ENCODE results near the gene NR5A1.

NR5A1 gene

GRCh38 chr9:124456341-124457078 lies 50.7 kb downstream of the NR5A1 start:
- DNase-seq, result no peak

- DNase-seq, result no peak
Measured at GRCh38 chr9:124455820-124456219, 51.4 kb downstream of the NR5A1 start.

GRCh38 chr9:124454791-124455443 lies 52.3 kb downstream of the NR5A1 start:
- DNase-seq, result no peak

GRCh38 chr9:124454296-124454695 lies 52.9 kb downstream of the NR5A1 start:
- DNase-seq, result no peak

GRCh38 chr9:124453586-124454191 lies 53.5 kb downstream of the NR5A1 start:
- no peak for DNase-seq

- no peak for DNase-seq
Measured at GRCh38 chr9:124452841-124453585, 54.2 kb downstream of the NR5A1 start.

- no peak for DNase-seq
Measured at GRCh38 chr9:124452326-124452725, 54.9 kb downstream of the NR5A1 start.

- no peak for DNase-seq
Measured at GRCh38 chr9:124450931-124451661, 56.1 kb downstream of the NR5A1 start.

- no peak for DNase-seq
Measured at GRCh38 chr9:124450241-124450924, 56.8 kb downstream of the NR5A1 start, which contains the start of gene ADGRD2. TSS of gene ADGRD2 (plus strand) at chr9:124450451. CDS start at chr9:124451667, 1,216 bp downstream.

GRCh38 chr9:124449381-124450151 lies 57.6 kb downstream of the NR5A1 start:
- no peak for DNase-seq

GRCh38 chr9:124448019-124448418 lies 59.2 kb downstream of the NR5A1 start:
- DNase-seq, result no peak

GRCh38 chr9:124447297-124447661 lies 59.9 kb downstream of the NR5A1 start:
- DNase-seq, result no peak

GRCh38 chr9:124444166-124444565 lies 63.0 kb downstream of the NR5A1 start:
- DNase-seq, result no peak

- DNase-seq, result no peak
Measured at GRCh38 chr9:124443625-124444024, 63.6 kb downstream of the NR5A1 start.

GRCh38 chr9:124442826-124443225 lies 64.4 kb downstream of the NR5A1 start:
- no peak for DNase-seq

GRCh38 chr9:124442379-124442778 lies 64.8 kb downstream of the NR5A1 start:
- no peak for DNase-seq

- DNase-seq, result no peak
Measured at GRCh38 chr9:124441291-124441690, 65.9 kb downstream of the NR5A1 start.

GRCh38 chr9:124440786-124441185 lies 66.4 kb downstream of the NR5A1 start:
- DNase-seq, result no peak

- DNase-seq, result no peak
Measured at GRCh38 chr9:124439686-124440243, 67.4 kb downstream of the NR5A1 start.

- DNase-seq, result no peak
Measured at GRCh38 chr9:124439086-124439485, 68.1 kb downstream of the NR5A1 start.

- DNase-seq, result no peak
Measured at GRCh38 chr9:124438091-124438490, 69.1 kb downstream of the NR5A1 start.
